BJ (cell line): ENCODE measurements around the gene TPCN2. TPM values are rescaled to one million over a fixed set of nuclear protein-coding genes. Genes with fewer than 3 reads are reported as not detected.

Experiments
- CTCF ChIA-PET: fragments of 350-600 bp; formaldehyde crosslinking; extraction: SDS; loops from one replicate; lab custom pipeline; 2021; ENCODE audit warnings: antibody characterized with exemption, inconsistent platforms; lab: Yijun Ruan, JAX
- POLR2A ChIA-PET: fragments of 300-600 bp; sonication (Branson Sonifier 250); formaldehyde crosslinking; extraction: SDS; loops from one replicate; lab custom pipeline; 2021; ENCODE audit warnings: antibody characterized with exemption; lab: Charles Lee
- DNase-seq: peaks from one replicate; pipeline ENCODE4 v3.0.0-alpha.2; 2011; ENCODE audit warnings: low read depth
- H3K27me3 ChIP-seq: 2 replicates; pipeline ENCODE4 v1.6.0; 2011; ENCODE audit warnings: low read length; ENCODE audit not compliant: control insufficient read depth, insufficient read depth
- H3K36me3 ChIP-seq: 2 replicates; pipeline ENCODE4 v1.5.1; 2011; ENCODE audit warnings: low read length; ENCODE audit not compliant: control insufficient read depth, insufficient read depth
- H3K4me3 ChIP-seq: 2 replicates; pipeline ENCODE4 v1.5.1; 2011; ENCODE audit warnings: low read depth, mild to moderate bottlenecking, control low read depth, low read length
- CTCF ChIP-seq: IDR thresholded peaks from 2 replicates; pipeline ENCODE4 v1.5.1; 2011; ENCODE audit warnings: low read depth, mild to moderate bottlenecking, control low read depth, inconsistent platforms, low read length, moderate library complexity; ENCODE audit not compliant: insufficient read depth
- polyA plus RNA-seq: library from polyadenylated mRNA; depleted of rRNA; stranded (reverse); fragments of >200 nt; gene quantifications from 2 replicates; pipeline ENCODE4 v1.2.3, GENCODE V29; 2011

TPCN2 gene
- polyA plus RNA-seq, 1 experiment = 9.9 TPM

GRCh38 chr11:69122630-69123431 is 74.1 kb downstream of the TPCN2 start:
- no peak for DNase-seq
- Histone ChIP-seq H3K27me3 (no peaks in the 10 kb centered on the region), H3K4me3 (no peak overlapping the region), H3K36me3 (no peaks in the 10 kb centered on the region)
- no peak for TF ChIP-seq CTCF
- POLR2A ChIA-PET = interaction anchor here (0.7 kb wide), 1 partner anchor 526 kb away, joined by 17 read pairs; no protein-coding TSS in a partner anchor
- CTCF ChIA-PET = interaction anchor here (0.8 to 1.2 kb wide), 4 partner anchors 9 to 547 kb away, joined by 3 to 8 read pairs (median 4); no protein-coding TSS in a partner anchor

- Histone ChIP-seq H3K4me3 (no peak overlapping the region), H3K36me3 (no peaks in the 10 kb centered on the region), H3K27me3 (no peaks in the 10 kb centered on the region)
- ChIA-PET POLR2A (no interaction called here), CTCF (interaction anchor here (1.2 kb wide), 2 partner anchors 8 to 546 kb away, joined by 4 to 8 read pairs; no protein-coding TSS in a partner anchor)
- no peak for TF ChIP-seq CTCF
- DNase-seq = no peak
Measured at GRCh38 chr11:69123593-69124545, 75.1 kb downstream of the TPCN2 start.

GRCh38 chr11:69125861-69126260 is 77.1 kb downstream of the TPCN2 start:
- DNase-seq = no peak
- CTCF ChIA-PET = interaction anchor here (1.0 to 1.7 kb wide), 2 partner anchors 23 to 24 kb away, joined by 3 to 4 read pairs; no protein-coding TSS in a partner anchor
- Histone ChIP-seq H3K36me3 (no peaks in the 10 kb centered on the region), H3K27me3 (no peaks in the 10 kb centered on the region), H3K4me3 (no peak overlapping the region)
- TF ChIP-seq CTCF = no peak
- POLR2A ChIA-PET = no interaction called here

GRCh38 chr11:69126286-69126685 is 77.6 kb downstream of the TPCN2 start:
- Histone ChIP-seq H3K4me3 (no peak overlapping the region), H3K27me3 (no peaks in the 10 kb centered on the region), H3K36me3 (no peaks in the 10 kb centered on the region)
- no peak for TF ChIP-seq CTCF
- DNase-seq = no peak
- ChIA-PET CTCF (interaction anchor here (0.6 to 1.7 kb wide), 3 partner anchors 24 to 381 kb away, joined by 3 to 4 read pairs (median 3); no protein-coding TSS in a partner anchor), POLR2A (no interaction called here)
